Measurements from ENCODE around the gene SLC39A11. TPM values are rescaled to one million over a fixed set of nuclear protein-coding genes. Genes with fewer than 3 reads are reported as not detected.

The SLC39A11 gene
- total RNA-seq, 1 experiment from 2014 or later = 18.9 TPM

DNA sequence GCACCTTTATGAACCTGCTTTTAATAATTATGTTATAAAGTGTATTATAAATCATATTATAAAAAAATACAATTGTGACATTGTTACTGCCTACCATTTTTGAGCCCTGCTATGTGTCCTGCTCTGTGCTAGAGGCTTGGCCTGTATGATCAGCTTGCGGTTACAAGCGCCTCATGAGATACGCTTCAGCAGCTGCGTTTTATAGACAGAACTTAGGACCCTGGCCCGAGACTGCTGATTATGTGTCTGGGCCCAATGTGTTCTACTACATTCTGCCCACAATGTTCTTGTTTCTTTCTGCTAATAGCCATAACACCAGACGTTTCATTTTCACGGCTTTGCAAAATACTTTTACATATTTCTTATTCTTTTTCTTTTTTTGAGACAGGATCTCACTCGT lies 395.8 kb downstream of the SLC39A11 start (continued):
- TF ChIP-seq JAZF1 (CRISPR knock-in tag; IDR thresholded peaks at IDR 0.05) = no peak
- TF ChIP-seq, protein P1, sequence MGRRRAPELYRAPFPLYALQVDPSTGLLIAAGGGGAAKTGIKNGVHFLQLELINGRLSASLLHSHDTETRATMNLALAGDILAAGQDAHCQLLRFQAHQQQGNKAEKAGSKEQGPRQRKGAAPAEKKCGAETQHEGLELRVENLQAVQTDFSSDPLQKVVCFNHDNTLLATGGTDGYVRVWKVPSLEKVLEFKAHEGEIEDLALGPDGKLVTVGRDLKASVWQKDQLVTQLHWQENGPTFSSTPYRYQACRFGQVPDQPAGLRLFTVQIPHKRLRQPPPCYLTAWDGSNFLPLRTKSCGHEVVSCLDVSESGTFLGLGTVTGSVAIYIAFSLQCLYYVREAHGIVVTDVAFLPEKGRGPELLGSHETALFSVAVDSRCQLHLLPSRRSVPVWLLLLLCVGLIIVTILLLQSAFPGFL (CRISPR knock-in tag; IDR thresholded peaks at IDR 0.05; ENCODE audit: borderline replicate concordance) = no peak
- TF ChIP-seq ATF1 (CRISPR knock-in tag; IDR thresholded peaks at IDR 0.05) = no peak
- no peak for TF ChIP-seq PRRX2 (CRISPR knock-in tag; IDR thresholded peaks at IDR 0.05)
- no peak for TF ChIP-seq ZNF317 (CRISPR knock-in tag; IDR thresholded peaks at IDR 0.05; ENCODE audit: borderline replicate concordance, low read depth)

DNA sequence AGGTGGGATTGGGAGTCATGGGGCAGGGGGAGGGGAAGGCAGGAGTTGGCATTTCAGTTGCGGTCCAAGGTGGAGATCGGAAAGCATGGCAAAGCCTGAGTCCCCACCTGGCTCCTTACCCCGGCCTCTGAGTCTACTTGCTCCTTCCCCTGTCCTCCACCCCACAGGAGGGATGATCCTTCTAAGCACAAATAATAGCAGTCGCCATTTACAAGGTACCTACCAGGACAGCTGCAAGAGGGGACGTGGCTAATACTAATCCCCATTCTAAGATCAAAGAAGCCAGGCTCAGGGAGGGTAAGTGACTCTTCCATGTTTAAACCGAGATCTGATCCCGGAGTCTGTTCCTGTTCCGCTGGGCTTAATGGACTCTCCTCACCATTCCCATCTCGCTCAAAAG lies 396.3 kb downstream of the SLC39A11 start:
- Mint-ChIP-seq H3K9me3 (peaks cover 22% of the 10 kb centered on the region), H3K27ac (no peak overlapping the region), H3K4me3 (no peak overlapping the region), H3K4me1 (no peaks in the 10 kb centered on the region), H3K27me3 (ENCODE audit: low read depth) (no peaks in the 10 kb centered on the region; the same call in 1 of the 2 replicates), H3K36me3 (no peaks in the 10 kb centered on the region)
- no peak for ATAC-seq
- no peak for DNase-seq (ENCODE audit: low spot score)
- ChIA-PET POLR2A (no interaction called here), CTCF (interaction anchor here (2.9 kb wide), 1 partner anchor 139 kb away, joined by 35 read pairs; no protein-coding TSS in a partner anchor)
- TF ChIP-seq, protein P2, sequence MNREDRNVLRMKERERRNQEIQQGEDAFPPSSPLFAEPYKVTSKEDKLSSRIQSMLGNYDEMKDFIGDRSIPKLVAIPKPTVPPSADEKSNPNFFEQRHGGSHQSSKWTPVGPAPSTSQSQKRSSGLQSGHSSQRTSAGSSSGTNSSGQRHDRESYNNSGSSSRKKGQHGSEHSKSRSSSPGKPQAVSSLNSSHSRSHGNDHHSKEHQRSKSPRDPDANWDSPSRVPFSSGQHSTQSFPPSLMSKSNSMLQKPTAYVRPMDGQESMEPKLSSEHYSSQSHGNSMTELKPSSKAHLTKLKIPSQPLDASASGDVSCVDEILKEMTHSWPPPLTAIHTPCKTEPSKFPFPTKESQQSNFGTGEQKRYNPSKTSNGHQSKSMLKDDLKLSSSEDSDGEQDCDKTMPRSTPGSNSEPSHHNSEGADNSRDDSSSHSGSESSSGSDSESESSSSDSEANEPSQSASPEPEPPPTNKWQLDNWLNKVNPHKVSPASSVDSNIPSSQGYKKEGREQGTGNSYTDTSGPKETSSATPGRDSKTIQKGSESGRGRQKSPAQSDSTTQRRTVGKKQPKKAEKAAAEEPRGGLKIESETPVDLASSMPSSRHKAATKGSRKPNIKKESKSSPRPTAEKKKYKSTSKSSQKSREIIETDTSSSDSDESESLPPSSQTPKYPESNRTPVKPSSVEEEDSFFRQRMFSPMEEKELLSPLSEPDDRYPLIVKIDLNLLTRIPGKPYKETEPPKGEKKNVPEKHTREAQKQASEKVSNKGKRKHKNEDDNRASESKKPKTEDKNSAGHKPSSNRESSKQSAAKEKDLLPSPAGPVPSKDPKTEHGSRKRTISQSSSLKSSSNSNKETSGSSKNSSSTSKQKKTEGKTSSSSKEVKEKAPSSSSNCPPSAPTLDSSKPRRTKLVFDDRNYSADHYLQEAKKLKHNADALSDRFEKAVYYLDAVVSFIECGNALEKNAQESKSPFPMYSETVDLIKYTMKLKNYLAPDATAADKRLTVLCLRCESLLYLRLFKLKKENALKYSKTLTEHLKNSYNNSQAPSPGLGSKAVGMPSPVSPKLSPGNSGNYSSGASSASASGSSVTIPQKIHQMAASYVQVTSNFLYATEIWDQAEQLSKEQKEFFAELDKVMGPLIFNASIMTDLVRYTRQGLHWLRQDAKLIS (CRISPR knock-in tag; IDR thresholded peaks at IDR 0.05; ENCODE audit: borderline replicate concordance) = no peak
- no peak for TF ChIP-seq NFATC4 (CRISPR knock-in tag; IDR thresholded peaks at IDR 0.05)
- TF ChIP-seq, protein P3, sequence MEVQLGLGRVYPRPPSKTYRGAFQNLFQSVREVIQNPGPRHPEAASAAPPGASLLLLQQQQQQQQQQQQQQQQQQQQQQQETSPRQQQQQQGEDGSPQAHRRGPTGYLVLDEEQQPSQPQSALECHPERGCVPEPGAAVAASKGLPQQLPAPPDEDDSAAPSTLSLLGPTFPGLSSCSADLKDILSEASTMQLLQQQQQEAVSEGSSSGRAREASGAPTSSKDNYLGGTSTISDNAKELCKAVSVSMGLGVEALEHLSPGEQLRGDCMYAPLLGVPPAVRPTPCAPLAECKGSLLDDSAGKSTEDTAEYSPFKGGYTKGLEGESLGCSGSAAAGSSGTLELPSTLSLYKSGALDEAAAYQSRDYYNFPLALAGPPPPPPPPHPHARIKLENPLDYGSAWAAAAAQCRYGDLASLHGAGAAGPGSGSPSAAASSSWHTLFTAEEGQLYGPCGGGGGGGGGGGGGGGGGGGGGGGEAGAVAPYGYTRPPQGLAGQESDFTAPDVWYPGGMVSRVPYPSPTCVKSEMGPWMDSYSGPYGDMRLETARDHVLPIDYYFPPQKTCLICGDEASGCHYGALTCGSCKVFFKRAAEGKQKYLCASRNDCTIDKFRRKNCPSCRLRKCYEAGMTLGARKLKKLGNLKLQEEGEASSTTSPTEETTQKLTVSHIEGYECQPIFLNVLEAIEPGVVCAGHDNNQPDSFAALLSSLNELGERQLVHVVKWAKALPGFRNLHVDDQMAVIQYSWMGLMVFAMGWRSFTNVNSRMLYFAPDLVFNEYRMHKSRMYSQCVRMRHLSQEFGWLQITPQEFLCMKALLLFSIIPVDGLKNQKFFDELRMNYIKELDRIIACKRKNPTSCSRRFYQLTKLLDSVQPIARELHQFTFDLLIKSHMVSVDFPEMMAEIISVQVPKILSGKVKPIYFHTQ (CRISPR knock-in tag; IDR thresholded peaks at IDR 0.05) = no peak
- TF ChIP-seq, protein P4, sequence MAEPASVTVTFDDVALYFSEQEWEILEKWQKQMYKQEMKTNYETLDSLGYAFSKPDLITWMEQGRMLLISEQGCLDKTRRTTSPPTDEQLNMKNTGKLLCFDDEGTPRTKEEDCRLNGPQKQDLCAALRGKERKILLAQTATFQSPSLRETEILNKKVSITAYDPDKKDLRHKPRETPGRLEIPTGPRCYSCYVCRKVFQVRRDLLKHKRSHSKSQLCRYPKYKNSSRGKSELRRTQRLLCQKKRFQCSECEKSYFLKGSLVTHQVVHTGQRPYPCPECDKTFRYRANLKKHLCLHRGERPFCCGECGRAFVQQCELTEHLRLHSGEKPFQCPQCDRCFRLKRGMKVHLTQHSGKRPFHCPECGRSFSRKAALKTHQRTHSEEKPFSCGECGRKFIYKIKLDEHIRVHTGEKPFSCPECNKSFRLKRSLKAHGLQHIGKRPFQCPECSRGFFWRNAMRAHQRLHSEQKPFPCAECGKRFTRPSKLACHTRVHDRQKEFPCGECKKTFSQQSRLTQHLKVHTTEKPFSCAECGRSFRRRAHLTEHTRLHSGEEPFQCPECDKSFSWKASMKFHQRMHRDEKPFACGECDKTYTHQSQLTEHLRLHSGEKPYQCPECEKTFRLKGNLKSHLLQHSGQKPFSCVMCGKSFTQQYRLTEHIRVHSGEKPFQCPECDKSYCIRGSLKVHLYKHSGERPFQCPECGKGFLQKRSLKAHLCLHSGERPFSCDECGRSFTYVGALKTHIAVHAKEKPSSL (CRISPR knock-in tag; conservative IDR thresholded peaks at IDR 0.05) = no peak
- no peak for TF ChIP-seq ZNF416 (CRISPR knock-in tag; IDR thresholded peaks at IDR 0.05)
- TF ChIP-seq OVOL2 (CRISPR knock-in tag; IDR thresholded peaks at IDR 0.05; ENCODE audit: borderline replicate concordance) = no peak
- TF ChIP-seq HMGA2 (CRISPR knock-in tag; IDR thresholded peaks at IDR 0.05) = no peak
- no peak for TF ChIP-seq NFE2L1 (CRISPR knock-in tag; IDR thresholded peaks at IDR 0.05)
- TF ChIP-seq ESRRA (CRISPR knock-in tag; IDR thresholded peaks at IDR 0.05; ENCODE audit: borderline replicate concordance) = no peak
- TF ChIP-seq, protein P5, sequence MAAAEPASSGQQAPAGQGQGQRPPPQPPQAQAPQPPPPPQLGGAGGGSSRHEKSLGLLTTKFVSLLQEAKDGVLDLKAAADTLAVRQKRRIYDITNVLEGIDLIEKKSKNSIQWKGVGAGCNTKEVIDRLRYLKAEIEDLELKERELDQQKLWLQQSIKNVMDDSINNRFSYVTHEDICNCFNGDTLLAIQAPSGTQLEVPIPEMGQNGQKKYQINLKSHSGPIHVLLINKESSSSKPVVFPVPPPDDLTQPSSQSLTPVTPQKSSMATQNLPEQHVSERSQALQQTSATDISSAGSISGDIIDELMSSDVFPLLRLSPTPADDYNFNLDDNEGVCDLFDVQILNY (CRISPR knock-in tag; IDR thresholded peaks at IDR 0.05) = no peak
- TF ChIP-seq ZNF423 (CRISPR knock-in tag; IDR thresholded peaks at IDR 0.05) = no peak
- TF ChIP-seq ZNF232 (CRISPR knock-in tag; IDR thresholded peaks at IDR 0.05) = no peak
- TF ChIP-seq ETV6 (CRISPR knock-in tag; IDR thresholded peaks at IDR 0.05) = no peak
- TF ChIP-seq, protein P6, sequence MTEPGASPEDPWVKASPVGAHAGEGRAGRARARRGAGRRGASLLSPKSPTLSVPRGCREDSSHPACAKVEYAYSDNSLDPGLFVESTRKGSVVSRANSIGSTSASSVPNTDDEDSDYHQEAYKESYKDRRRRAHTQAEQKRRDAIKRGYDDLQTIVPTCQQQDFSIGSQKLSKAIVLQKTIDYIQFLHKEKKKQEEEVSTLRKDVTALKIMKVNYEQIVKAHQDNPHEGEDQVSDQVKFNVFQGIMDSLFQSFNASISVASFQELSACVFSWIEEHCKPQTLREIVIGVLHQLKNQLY (CRISPR knock-in tag; IDR thresholded peaks at IDR 0.05) = no peak
- TF ChIP-seq, protein P7, sequence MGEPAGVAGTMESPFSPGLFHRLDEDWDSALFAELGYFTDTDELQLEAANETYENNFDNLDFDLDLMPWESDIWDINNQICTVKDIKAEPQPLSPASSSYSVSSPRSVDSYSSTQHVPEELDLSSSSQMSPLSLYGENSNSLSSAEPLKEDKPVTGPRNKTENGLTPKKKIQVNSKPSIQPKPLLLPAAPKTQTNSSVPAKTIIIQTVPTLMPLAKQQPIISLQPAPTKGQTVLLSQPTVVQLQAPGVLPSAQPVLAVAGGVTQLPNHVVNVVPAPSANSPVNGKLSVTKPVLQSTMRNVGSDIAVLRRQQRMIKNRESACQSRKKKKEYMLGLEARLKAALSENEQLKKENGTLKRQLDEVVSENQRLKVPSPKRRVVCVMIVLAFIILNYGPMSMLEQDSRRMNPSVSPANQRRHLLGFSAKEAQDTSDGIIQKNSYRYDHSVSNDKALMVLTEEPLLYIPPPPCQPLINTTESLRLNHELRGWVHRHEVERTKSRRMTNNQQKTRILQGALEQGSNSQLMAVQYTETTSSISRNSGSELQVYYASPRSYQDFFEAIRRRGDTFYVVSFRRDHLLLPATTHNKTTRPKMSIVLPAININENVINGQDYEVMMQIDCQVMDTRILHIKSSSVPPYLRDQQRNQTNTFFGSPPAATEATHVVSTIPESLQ (CRISPR knock-in tag; IDR thresholded peaks at IDR 0.05) = no peak
- TF ChIP-seq CBFB (CRISPR knock-in tag; IDR thresholded peaks at IDR 0.05; ENCODE audit: low read depth) = no peak
- TF ChIP-seq GRHL2 (CRISPR knock-in tag; IDR thresholded peaks at IDR 0.05; ENCODE audit: insufficient replicate concordance, severe bottlenecking) = no peak
